GM12801 (cell line): Measurements from ENCODE around the gene ZAP70.

ENCODE experiments used
- TF ChIP-seq, protein P1 (sequence below): IDR thresholded peaks from one replicate; pipeline ENCODE4 v1.5.1; 2011; ENCODE audit warnings: control low read depth; ENCODE audit not compliant: insufficient read length; ENCODE audit errors: extremely low read depth

Gene ZAP70

DNA sequence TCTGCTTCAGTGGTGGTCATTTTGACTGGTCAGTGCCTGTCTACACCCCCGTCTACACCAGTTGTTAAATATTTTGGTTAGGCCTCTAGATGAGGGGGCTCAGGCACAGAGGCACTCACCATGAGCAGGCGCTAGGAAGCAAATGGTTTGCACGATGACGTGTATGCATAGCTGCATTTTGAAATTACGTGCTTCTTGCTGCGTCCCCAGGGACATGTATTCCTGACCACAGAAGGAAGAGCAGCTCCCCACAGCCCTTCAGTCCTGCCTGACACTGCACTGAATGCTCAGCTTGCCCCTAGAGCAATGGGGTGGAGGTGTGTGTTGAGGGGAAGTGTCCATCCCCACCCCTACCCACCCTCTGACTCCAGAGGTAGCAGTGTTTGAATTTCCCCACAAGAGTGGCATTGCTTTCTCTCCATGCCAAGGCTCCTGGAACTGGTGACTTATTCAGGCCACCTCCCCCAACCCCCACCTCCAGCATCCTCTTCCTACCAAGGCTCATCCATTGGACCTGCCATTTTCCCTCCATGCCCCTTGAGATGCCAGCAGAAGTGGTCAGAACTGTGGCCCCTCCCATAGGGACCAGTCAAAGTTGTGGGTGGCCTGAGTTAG, 11.4 kb upstream of the ZAP70 start:
- TF ChIP-seq, protein P1, sequence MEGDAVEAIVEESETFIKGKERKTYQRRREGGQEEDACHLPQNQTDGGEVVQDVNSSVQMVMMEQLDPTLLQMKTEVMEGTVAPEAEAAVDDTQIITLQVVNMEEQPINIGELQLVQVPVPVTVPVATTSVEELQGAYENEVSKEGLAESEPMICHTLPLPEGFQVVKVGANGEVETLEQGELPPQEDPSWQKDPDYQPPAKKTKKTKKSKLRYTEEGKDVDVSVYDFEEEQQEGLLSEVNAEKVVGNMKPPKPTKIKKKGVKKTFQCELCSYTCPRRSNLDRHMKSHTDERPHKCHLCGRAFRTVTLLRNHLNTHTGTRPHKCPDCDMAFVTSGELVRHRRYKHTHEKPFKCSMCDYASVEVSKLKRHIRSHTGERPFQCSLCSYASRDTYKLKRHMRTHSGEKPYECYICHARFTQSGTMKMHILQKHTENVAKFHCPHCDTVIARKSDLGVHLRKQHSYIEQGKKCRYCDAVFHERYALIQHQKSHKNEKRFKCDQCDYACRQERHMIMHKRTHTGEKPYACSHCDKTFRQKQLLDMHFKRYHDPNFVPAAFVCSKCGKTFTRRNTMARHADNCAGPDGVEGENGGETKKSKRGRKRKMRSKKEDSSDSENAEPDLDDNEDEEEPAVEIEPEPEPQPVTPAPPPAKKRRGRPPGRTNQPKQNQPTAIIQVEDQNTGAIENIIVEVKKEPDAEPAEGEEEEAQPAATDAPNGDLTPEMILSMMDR, result no peak

DNA sequence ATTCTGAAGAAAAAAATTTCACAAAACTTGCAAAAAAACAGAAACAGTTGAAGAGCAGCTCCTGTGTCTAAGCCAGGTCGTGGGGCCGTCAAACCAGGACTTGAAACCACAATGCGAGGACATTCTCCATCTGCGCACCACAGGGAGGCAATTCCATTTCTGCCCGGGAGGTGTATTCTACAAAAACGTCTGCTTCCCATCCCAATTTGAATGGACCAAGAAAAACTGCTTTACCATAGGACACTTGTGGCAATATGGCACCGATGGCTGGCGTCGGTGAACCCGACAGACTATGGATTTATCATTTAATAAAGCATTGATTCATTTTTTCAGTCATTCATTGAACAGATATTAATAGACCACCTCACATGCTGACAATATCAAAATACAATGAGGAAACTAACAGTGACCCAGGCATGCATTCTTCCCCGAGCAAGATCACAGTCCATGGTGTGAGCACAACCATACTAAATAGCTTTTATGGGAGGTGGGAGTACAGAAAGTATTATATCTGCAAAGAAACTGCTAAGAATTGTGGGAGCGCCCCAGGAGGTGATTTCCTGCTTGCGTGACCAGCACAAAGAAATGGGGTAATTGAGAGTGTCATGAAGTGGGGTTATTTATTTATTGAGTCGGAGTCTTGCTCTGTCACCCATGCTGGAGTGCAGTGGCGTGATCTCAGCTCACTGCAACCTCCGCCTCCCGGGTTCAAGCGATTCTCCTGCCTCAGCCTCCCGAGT, 10.5 kb upstream of the ZAP70 start:
- TF ChIP-seq, protein P1, result no peak

DNA sequence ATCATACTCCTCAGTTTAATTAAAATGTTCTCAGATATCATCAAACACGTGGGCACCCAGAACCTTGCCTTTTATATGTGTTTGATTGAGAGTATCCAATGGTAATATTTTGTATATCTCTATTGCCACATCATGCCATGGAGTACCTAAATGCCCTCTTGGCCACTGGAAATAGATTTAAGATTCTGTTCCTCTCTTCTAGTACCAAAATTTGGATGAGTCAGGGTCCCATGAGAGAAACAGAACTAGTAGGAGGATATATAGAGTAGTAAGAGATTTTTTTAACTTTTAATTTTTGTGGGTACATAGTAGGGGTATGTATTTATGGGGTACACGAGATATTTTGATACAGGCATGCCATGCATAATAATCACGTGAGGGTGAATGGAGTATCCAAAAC, 9.6 kb upstream of the ZAP70 start:
- TF ChIP-seq, protein P1, result no peak

DNA sequence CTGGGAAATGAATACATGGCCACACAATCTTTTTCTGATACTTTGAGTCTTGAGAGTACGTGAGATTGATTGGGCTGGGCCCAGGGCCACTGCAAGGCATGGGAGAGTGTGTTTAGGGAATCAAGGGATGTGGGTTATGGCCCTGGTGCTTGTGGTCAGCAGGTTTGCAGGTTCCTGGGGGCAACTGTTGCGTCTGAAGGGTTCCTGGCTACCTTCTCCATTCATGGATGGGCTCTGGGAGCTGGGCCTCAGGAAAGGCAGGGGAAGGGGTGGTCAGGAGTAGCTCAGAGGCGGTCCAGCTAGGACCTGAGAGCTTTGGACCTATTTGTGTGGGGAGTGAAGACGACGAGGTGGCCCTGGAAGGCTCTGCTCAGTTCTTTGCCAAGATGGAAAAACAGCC, 8.4 kb upstream of the ZAP70 start:
- TF ChIP-seq, protein P1, result no peak

DNA sequence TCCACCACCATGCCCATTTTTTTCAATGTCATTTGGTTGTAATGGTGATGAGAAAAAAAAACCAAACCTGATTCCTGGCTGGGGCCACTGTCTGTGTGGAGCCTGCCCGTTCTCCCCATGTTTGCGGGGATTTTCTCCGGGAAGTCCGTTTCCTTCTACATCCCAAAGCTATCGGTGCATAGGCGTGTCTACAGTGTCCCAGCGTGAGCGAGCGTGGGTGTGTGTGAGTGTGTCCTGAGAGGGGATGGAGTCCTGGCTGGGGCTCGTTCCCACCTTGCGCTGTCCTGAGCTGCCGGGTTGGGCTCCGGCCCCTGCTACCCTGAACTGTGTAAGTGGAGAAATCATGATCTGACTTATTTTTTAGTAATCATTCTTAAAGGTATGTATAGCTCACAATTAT, 7.3 kb upstream of the ZAP70 start:
- TF ChIP-seq, protein P1, result no peak

DNA sequence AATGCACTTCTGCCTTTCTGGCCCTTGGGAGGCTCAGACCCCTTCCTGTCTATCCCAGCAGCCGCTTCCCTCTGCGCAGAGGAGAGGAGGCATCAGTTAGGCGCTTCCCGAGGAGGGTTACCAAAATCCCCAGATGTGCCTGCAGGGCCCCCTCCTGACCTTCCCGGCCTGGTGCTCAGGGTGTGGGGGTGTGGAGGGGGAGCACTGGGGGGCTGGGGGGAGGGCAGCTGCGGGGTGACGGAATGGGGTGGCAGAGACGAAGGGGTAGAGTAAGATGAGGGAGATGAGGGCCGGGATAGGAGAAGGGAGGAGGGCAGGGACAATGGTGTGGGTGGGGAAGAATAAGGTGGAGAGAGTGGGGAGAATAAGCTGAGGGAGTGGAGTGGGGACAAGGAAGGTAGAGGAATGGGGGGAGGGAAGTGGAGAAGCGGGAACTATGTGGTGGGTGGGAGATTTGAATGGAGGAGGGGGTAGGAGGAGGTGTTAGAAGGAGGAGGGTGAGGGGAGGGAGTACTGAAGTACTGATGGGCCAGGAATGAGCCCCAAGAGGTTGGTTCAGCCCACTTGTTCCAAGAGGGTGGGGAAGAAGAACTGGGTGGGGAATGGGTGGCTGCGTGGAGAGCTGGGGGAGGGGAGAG, 6.5 kb upstream of the ZAP70 start:
- TF ChIP-seq, protein P1, result no peak

DNA sequence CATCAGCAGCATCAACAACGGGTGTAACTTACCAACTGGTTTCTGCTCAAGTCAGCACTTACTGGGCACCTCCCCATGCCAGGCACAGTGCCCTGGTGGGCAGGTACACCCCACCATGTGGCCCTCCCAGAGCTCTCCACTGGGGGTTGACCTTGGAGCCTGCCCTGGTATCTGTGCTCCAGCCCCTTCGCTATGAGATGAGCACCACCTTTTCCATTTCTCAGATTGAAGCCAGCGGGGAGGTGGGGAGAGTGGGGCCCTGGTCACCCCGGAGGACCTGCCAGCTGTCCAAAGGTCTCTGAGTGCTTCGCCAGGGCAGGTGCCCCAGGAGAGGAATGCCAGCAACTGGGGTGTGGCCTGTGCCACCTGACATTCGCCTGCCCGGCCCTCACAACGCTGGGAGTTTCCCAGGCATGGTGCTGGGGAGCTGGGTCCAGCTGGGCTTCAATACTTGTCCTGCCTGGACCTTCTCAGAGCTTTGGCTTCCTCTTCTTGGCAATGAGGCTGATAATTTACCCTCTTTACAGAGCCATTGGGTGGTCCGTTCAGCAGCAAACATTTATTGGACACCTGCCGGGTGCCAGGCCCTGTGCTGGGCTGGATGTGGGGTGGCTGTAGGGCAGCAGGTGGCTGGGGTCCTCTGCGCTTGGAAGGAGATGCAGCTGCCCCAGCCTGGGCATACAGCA, 5.9 kb upstream of the ZAP70 start:
- TF ChIP-seq, protein P1, result no peak
